ENCODE data around the gene LAIR1.
"Not testable (repeated sequence)": the region's sequence is repeated elsewhere in the genome, so short reads cannot be mapped to it uniquely, and the experiment has no call there.

LAIR1 gene

GRCh38 chr19:54375181-54375938, 10.6 kb upstream of the LAIR1 start:
- not testable (repeated sequence) for DNase-seq

DNA sequence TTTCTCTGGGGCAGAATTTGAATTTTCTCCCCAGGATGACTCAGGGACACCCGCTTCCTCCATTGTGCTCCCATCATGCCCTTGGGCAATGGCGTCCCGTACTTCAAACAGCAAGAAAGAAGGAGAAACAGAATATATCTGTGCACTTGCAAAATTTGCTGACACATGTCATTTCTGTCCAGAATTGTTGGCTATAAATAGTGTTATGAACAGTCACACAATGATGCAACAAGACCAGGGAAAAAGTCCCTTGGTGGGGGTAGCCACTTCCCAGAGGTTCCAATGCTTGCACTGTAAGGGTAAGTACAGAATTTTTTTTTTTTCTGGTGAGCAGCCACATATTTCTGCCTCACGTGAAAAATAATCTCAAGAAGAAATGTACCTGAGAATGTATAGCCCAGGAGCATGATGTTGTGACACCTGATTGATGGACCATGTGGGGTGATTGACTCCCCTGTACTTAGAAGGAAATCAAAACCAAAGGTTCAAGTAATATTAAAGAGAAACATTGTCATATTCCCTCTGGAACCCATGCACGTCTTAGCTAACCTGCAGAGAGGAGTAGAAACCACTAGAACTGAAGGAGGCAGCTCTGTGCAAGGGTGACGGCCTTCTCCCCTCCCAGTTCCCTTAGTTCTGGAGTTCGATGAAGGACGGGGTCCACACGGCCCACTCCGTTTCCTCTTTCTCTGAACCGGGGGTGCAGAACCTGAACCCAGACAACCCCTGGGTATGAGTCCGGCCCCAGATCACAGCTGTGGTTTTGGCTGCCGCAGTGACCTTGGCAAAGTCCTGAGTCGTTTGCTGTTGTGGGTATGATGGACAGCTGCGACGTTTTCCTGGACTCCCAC, 9.3 kb upstream of the LAIR1 start:
- DNase-seq, result no peak

GRCh38 chr19:54371453-54371852, 6.7 kb upstream of the LAIR1 start:
- not testable (repeated sequence) for DNase-seq

- DNase-seq, result not testable (repeated sequence)
Measured at GRCh38 chr19:54370434-54370796, 5.7 kb upstream of the LAIR1 start.

- not testable (repeated sequence) for DNase-seq
Measured at GRCh38 chr19:54369688-54370433, 5.1 kb upstream of the LAIR1 start.

- no peak for DNase-seq
Measured at GRCh38 chr19:54369082-54369687, 4.5 kb upstream of the LAIR1 start.

DNA sequence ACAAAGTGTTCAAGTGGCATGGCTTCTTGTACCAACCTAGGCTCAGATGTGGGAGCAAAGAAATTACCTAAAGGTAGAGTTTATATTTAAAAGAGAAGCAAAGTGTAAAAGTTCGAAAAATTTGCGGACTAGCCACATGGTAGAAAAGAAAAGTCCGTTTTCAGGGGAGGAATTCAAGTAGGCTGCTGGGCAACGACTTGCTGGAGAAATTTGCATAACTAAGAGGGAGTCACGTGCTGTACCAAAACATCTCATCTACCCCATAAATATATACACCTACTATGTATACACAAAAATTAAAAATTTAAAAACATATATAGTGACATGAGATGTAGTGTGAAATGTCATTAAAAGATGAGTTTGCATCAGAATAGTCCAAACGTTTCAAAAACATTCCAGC, 2.1 kb upstream of the LAIR1 start:
- no peak for DNase-seq

GRCh38 chr19:54365798-54366197, 1.1 kb upstream of the LAIR1 start:
- DNase-seq, result not testable (repeated sequence)

- not testable (repeated sequence) for DNase-seq
Measured at GRCh38 chr19:54361680-54362422, 2.9 kb downstream of the LAIR1 start.

- DNase-seq, result not testable (repeated sequence)
Measured at GRCh38 chr19:54359149-54359820, 5.4 kb downstream of the LAIR1 start.

DNA sequence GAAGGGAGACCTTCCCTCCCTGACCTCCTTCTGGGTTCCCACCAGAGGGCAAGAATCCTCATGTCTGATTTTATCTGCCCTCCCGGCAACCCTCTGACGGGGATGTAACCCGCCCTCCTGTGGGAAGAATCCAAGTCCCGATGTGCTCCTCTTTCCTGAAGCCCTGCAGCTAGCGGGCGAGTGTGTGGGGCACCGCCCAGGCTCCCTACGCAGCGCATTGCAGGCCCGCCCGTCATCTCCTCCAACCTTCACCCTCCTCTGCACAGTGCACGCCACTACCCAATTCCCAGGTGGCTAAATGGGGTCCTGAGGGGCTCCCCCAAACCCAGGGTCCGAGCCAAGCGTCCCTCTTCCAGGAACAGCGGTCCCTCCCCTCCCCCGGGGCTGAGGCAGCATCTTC, 7.3 kb downstream of the LAIR1 start:
- no peak for DNase-seq

DNA sequence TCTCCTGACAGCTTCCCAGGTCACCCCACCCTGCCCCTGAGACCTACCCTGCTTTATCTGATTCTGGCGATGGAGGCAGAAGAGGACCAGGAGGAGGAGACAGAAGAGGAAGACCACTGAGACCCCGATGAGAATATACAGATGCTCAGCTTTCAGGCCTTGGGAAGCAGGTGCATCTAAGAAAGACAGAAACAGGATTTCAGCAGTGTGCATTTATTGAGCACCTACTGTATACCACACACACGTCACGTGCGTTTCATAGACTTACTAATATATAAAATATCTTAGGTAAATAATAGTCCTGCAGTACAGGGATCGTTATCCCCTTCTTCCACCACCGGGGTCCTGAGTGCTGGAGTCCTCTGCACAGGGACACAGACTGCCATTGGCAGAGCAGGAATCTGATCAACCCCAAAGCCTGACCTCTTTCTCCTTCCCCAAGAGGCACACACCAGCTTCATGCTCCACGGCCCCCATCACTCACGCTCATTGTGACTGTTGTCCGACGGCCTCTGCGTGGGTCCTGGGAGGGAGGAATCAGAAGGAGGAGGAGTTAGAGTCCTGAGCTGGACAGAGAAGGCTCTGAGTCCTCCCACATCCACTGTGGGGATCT, 8.2 kb downstream of the LAIR1 start:
- no peak for DNase-seq

DNA sequence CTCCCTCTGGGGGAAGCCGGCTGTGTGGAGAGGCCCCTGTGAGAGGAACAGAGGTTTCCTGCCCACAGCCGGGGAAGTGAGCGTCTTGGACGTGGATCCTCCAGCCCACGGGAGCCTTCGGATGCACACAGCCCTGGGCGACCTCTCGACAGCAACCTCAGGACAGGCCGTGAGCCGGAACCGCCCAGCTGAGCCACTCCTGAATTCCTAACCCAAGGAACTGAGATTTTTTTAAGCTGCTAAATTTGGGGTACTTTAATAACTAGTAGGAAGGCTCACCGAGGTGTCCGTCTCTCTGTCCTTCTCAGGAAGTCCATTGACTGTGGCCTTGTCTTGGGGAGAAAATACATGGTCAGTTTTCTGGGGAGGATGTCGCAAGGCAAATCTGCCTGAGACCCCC, 9.1 kb downstream of the LAIR1 start:
- no peak for DNase-seq

GRCh38 chr19:54354761-54355160, 10.0 kb downstream of the LAIR1 start:
- no peak for DNase-seq

DNA sequence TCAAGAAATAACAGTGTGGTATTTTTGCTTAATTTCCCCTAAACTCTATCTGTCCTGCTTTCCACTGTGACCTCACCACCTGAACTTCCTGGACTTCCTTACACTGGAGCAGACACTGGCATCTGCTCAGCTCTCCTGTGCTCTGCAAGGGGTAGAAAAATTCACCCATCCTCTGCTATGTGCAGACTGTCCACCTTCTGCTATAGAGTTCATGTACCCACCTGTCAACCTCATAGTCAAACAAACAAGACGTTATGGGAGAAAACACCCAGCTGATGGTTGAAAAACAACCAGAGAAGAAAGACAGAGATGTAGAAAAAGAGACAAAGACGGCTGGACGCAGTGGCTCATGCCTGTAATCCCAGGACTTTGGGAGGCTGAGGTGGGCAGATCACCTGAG, 12.2 kb downstream of the LAIR1 start:
- DNase-seq, result no peak

- no peak for DNase-seq
Measured at GRCh38 chr19:54352041-54352440, 12.7 kb downstream of the LAIR1 start.

- no peak for DNase-seq
Measured at GRCh38 chr19:54351474-54351873, 13.3 kb downstream of the LAIR1 start.

DNA sequence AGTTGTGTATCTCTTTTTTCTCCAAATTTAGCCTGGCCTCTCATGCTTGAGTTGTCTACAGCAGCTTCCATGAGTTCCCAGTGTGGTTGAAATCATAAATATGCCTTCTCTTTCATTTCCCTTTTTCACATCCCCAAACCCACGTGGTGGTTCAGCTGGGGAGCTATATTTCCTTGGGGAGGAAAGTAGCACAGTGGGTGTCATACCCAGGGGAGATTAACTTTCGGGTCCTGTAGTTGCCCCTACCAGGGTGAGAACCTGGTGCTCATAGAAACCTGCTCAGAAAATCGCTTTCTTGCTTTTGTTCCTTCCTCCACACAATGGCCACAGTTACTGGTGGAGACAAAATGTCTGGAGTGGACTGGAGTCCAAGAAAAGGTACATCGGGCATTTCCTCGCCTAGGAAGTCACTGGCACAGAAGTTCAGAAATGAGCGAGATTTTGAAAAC, 18.8 kb downstream of the LAIR1 start:
- DNase-seq, result no peak

DNA sequence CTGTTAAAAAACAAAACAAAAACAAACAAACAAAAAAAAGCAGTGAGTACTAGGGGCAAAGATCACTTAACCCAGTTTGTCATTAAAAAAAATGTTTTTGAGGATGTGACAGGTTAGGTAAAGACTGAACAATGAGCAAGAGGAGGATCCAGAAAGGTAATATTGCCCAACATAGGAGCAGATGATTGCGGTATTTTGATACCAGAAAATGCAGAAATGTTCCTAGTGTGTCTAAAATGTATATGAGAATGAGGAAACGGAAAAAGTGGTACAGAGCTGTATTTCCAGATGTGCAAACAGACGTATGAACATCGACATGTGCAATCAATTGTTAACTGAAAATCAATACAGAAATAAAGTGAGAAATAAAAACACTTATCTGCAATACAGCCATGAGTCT, 20.9 kb downstream of the LAIR1 start:
- DNase-seq, result no peak

DNA sequence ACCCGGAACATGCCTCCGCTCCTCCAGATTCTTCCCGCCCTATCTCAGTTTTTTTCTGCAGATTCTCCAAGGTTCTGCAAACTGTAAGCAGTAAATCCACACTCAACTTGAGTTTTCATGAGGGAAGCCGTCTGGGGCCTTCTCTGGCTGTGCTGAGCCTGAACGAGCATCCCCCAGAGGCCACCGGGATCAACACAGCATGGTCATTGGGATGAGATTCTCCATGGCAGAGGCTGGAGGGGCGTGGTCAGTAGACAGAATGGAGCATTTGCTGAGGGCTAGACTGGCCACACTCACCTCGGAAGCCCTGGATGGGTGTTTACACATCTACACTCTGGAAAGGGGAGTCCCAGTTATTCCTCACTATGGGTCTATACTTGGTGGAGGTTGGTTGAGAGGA, 23.4 kb downstream of the LAIR1 start:
- no peak for DNase-seq

Data from NCI-H446 (cell line).